Stomach (tissue), 4 donors: ENCODE data around the gene ZNF335.

Experiments used
- CTCF ChIP-seq, 7 experiments: fragments of 450-650 bp in 4 of 7; fragments of 200-600 bp in 3 of 7; sonication (generic) in 3 of 7; IDR thresholded peaks; one replicate each; pipeline ENCODE4 v1.5.1; 2016 to 2019; ENCODE audit warnings: antibody characterized with exemption in 7 of 7, control low read depth in 2 of 7, mild to moderate bottlenecking in 1 of 7
- EP300 ChIP-seq: sonication (generic); formaldehyde crosslinking; IDR thresholded peaks from one replicate; pipeline ENCODE4 v1.6.1; 2017; ENCODE audit warnings: antibody characterized with exemption

GRCh38 chr20:46012921-46013320, 40.9 kb upstream of the ZNF335 start:
- no peak for TF ChIP-seq EP300
- TF ChIP-seq CTCF (IDR thresholded peaks at IDR 0.05), result no peak
